HepG2 (cell line): ENCODE data around the gene AUH.
"Not testable (repeated sequence)": the region's sequence is repeated elsewhere in the genome, so short reads cannot be mapped to it uniquely, and the experiment has no call there.

Experiments used
- BRCA1 ChIP-seq: sonication (generic); formaldehyde crosslinking; IDR thresholded peaks from 2 replicates; pipeline ENCODE4 v1.4.0; 2020; ENCODE audit warnings: missing genetic modification reagents
- CTCF ChIP-seq: sonication (generic); formaldehyde crosslinking; IDR thresholded peaks from 2 replicates; pipeline ENCODE4 v1.5.0; 2020; ENCODE audit warnings: mild to moderate bottlenecking, missing genetic modification reagents, moderate library complexity
- E2F1 ChIP-seq: sonication (generic); formaldehyde crosslinking; IDR thresholded peaks from 2 replicates; pipeline ENCODE4 v1.5.0; 2020; ENCODE audit warnings: missing genetic modification reagents
- GATAD2A ChIP-seq: IDR thresholded peaks from 2 replicates; pipeline ENCODE4 v1.6.1; 2016
- MXI1 ChIP-seq: IDR thresholded peaks from 3 replicates; pipeline ENCODE4 v1.6.1; 2012; ENCODE audit warnings: low read depth, low read length, inconsistent platforms, borderline replicate concordance
- NR1H2 ChIP-seq: sonication (generic); formaldehyde crosslinking; IDR thresholded peaks from 2 replicates; pipeline ENCODE4 v1.8.1; 2022; ENCODE audit warnings: low read depth, missing genetic modification reagents, borderline replicate concordance
- NR2C2 ChIP-seq: sonication (generic); formaldehyde crosslinking; IDR thresholded peaks from 2 replicates; pipeline ENCODE4 v1.4.0; 2020; ENCODE audit warnings: missing genetic modification reagents, mild to moderate bottlenecking, moderate library complexity, borderline replicate concordance
- ZNF891 ChIP-seq: sonication (generic); formaldehyde crosslinking; IDR thresholded peaks from 2 replicates; pipeline ENCODE4 v1.5.0; 2020; ENCODE audit warnings: mild to moderate bottlenecking, missing genetic modification reagents

GRCh38 chr9:91389686-91390085, 28.0 kb upstream of the AUH start:
- not testable (repeated sequence) for TF ChIP-seq MXI1; CTCF (CRISPR knock-in tag); BRCA1 (CRISPR knock-in tag); E2F1; GATAD2A (CRISPR knock-in tag); NR1H2 (CRISPR knock-in tag); ZNF891 (CRISPR knock-in tag); NR2C2 (CRISPR knock-in tag)
